ENCODE results near the gene CCDC167. TPM values are rescaled to one million over a fixed set of nuclear protein-coding genes. Genes with fewer than 3 reads are reported as not detected.

CCDC167 gene
- total RNA-seq, 4 donors from 2014 or later, result 16.4 to 77.8 (median 41.6) TPM

GRCh38 chr6:37535759-37536490 lies 36.2 kb upstream of the CCDC167 start:
- TF ChIP-seq POLR2A (IDR thresholded peaks at IDR 0.05), result no peak
- TF ChIP-seq, protein P1, sequence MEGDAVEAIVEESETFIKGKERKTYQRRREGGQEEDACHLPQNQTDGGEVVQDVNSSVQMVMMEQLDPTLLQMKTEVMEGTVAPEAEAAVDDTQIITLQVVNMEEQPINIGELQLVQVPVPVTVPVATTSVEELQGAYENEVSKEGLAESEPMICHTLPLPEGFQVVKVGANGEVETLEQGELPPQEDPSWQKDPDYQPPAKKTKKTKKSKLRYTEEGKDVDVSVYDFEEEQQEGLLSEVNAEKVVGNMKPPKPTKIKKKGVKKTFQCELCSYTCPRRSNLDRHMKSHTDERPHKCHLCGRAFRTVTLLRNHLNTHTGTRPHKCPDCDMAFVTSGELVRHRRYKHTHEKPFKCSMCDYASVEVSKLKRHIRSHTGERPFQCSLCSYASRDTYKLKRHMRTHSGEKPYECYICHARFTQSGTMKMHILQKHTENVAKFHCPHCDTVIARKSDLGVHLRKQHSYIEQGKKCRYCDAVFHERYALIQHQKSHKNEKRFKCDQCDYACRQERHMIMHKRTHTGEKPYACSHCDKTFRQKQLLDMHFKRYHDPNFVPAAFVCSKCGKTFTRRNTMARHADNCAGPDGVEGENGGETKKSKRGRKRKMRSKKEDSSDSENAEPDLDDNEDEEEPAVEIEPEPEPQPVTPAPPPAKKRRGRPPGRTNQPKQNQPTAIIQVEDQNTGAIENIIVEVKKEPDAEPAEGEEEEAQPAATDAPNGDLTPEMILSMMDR (IDR thresholded peaks at IDR 0.05), result peak in 2 of 6 experiments; percentile 15 to 33
- no peak for DNase-seq
- 0 to 15% methylated on average over 14 to 15 of the region's 56 CpGs for WGBS, 2 donors
- Histone ChIP-seq H3K27me3 (peaks cover 0 to 77% (median 6%) of the 10 kb centered on the region in 4 donors), H3K4me3 (peak overlapping the region in 3 of 4 donors; percentile 26 to 57 (median 31)), H3K36me3 (no peaks in the 10 kb centered on the region), H3K27ac (no peak overlapping the region), H3K9me3 (no peaks in the 10 kb centered on the region), H3K4me1 (peaks cover 10 to 19% (median 16%) of the 10 kb centered on the region in 3 donors)
- intact Hi-C loops (cut with DNase I), result no loop called here

DNA sequence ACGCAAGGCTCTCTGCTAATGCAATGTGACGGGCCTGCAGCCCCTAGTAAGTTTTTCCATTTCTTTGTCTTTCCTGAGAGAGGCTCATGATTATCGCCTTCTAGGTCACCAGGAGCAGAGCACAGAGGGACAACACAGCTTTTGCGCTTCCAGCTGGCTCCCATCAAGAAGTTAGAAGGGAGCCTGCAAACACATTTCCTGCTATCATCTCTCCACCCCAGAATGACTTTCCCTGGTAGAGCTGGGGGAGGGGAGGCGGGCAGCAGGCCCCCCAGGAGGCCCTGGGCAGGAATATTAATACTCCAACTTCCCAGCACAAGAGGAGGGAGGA lies 35.7 kb upstream of the CCDC167 start:
- no peak for DNase-seq
- Histone ChIP-seq H3K27ac (no peak overlapping the region), H3K4me1 (peaks cover 10 to 19% (median 16%) of the 10 kb centered on the region in 3 donors), H3K27me3 (peaks cover 0 to 83% (median 6%) of the 10 kb centered on the region in 4 donors), H3K36me3 (no peaks in the 10 kb centered on the region), H3K9me3 (no peaks in the 10 kb centered on the region), H3K4me3 (peak overlapping the region in 3 of 4 donors; percentile 26 to 57 (median 31))
- no peak for TF ChIP-seq POLR2A (IDR thresholded peaks at IDR 0.05)
- intact Hi-C loops (cut with DNase I), result no loop called here
- WGBS, 2 donors, result 67 to 100% methylated on average over 2 to 3 of the region's 5 CpGs

GRCh38 chr6:37534893-37535292 lies 35.2 kb upstream of the CCDC167 start:
- intact Hi-C loops (cut with DNase I), result no loop called here
- H3K27ac ChIP-seq, result no peak overlapping the region
- TF ChIP-seq, protein P1 (IDR thresholded peaks at IDR 0.05), result no peak
- TF ChIP-seq POLR2A (IDR thresholded peaks at IDR 0.05), result no peak
- no peaks in the 10 kb centered on the region for H3K9me3 ChIP-seq
- 69 to 87% methylated on average over 2 of the region's 2 CpGs for WGBS, 2 donors
- no peaks in the 10 kb centered on the region for H3K36me3 ChIP-seq
- H3K4me1 ChIP-seq, result peaks cover 10 to 19% (median 16%) of the 10 kb centered on the region in 3 donors
- no peak for DNase-seq
- no peak overlapping the region for H3K4me3 ChIP-seq
- H3K27me3 ChIP-seq, result peaks cover 0 to 88% (median 6%) of the 10 kb centered on the region in 4 donors

- peaks cover 0 to 98% (median 6%) of the 10 kb centered on the region in 4 donors for H3K27me3 ChIP-seq
- H3K36me3 ChIP-seq, result no peaks in the 10 kb centered on the region
- WGBS, 2 donors, result 76 to 85% methylated on average over 2 to 3 of the region's 3 CpGs
- no peaks in the 10 kb centered on the region for H3K9me3 ChIP-seq
- no peak overlapping the region for H3K27ac ChIP-seq
- H3K4me1 ChIP-seq, result peaks cover 14 to 30% (median 23%) of the 10 kb centered on the region in 3 donors
- H3K4me3 ChIP-seq, result no peak overlapping the region
- intact Hi-C loops (cut with DNase I), result no loop called here
- DNase-seq, result no peak
- no peak for TF ChIP-seq POLR2A (IDR thresholded peaks at IDR 0.05)
- TF ChIP-seq, protein P1 (IDR thresholded peaks at IDR 0.05), result no peak
Observed at GRCh38 chr6:37532122-37532521, 32.4 kb upstream of the CCDC167 start.

GRCh38 chr6:37531437-37532036 lies 31.8 kb upstream of the CCDC167 start:
- no peaks in the 10 kb centered on the region for H3K36me3 ChIP-seq
- no peak for DNase-seq
- intact Hi-C loops (cut with DNase I), result no loop called here
- no peaks in the 10 kb centered on the region for H3K9me3 ChIP-seq
- H3K27me3 ChIP-seq, result peaks cover 0 to 98% (median 5%) of the 10 kb centered on the region in 4 donors
- TF ChIP-seq, protein P1 (IDR thresholded peaks at IDR 0.05), result no peak
- TF ChIP-seq POLR2A (IDR thresholded peaks at IDR 0.05), result no peak
- 82 to 96% methylated on average over 3 to 5 of the region's 5 CpGs for WGBS, 2 donors
- H3K4me1 ChIP-seq, result peaks cover 14 to 26% (median 20%) of the 10 kb centered on the region in 3 donors
- no peak overlapping the region for H3K27ac ChIP-seq
- H3K4me3 ChIP-seq, result no peak overlapping the region

Data from esophagus squamous epithelium (tissue), 5 donors.